ENCODE measurements around the gene LRRTM1. TPM values are rescaled to one million over a fixed set of nuclear protein-coding genes. Genes with fewer than 3 reads are reported as not detected.

LRRTM1 gene
- total and polyA plus RNA-seq, 2 of the 4 experiments (the other 2 are of a cell fraction): not detected

DNA sequence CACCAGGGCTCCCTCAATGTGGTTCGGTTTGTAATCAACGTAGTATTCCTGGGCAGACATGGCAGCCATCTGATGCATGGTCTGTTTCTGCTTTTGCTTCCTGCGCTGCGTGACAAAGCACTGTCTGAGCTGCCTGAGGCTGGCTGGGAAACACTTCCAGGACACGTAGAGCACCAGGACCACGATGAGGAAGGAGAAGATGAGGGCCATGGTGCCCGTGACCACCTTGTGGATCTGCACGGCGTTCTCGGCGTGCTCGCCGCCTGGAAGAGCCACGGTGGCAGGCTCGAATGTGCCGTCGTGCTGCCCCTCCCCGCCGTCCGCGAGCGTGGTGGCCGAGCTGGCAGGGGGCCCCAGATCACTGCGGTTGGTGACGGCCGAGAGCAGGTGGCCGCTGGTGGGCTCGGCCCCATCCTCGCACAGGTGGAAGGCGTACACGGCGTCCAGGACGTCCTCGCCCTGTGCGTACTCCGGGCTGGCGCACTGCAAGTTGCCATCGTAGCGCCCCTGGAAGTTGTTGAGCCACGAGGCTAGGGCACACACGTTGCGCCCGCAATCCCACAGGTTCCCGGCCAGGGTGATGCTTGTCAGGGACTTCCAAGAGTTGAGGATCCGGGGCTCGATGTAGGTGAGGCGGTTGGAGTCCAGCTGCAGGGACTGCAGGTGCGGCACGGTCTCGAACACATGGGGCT lies 2.1 kb downstream of the LRRTM1 start:
- WGBS, 2 experiments (ENCODE audit: extremely low coverage in 2 of 2, insufficient read length in 1 of 2): 7% methylated on average over 43 of the region's 50 CpGs; no CpG with 5 or more reads in 1 of the 2 experiments
- Histone ChIP-seq H4K91ac (ENCODE audit: insufficient read depth, low read depth, low read length) (no peak overlapping the region), H3K9ac (ENCODE audit: low read depth, low read length) (no peak overlapping the region), H3K9me3 (ENCODE audit: control insufficient read depth, insufficient read depth, low read length) (no peaks in the 10 kb centered on the region), H2BK120ac (ENCODE audit: low read depth, low read length) (no peak overlapping the region), H3K4me3 (ENCODE audit: insufficient read depth, low read depth, low read length) (no peak overlapping the region), H4K5ac (ENCODE audit: low read depth, low read length) (no peak overlapping the region), H3K56ac (ENCODE audit: extremely low read depth, insufficient read depth, low read length) (no peak overlapping the region), H3K27ac (ENCODE audit: insufficient read depth, low read length) (no peak overlapping the region), H3K79me1 (ENCODE audit: low read depth in 1 of 2, low read length in 2 of 2) (no peaks in the 10 kb centered on the region), H2AK5ac (ENCODE audit: low read depth, low read length) (no peak overlapping the region), H3K36me3 (ENCODE audit: control insufficient read depth, insufficient read depth, low read length) (no peaks in the 10 kb centered on the region), H3K4ac (ENCODE audit: low read depth, low read length) (no peak overlapping the region), H2AK9ac (replicated peaks; ENCODE audit: low read depth, low read length, poor library complexity) (no peak overlapping the region), H3K4me2 (ENCODE audit: low read depth, low read length) (no peak overlapping the region), H2BK15ac (ENCODE audit: low read depth, low read length) (no peak overlapping the region), H3K23ac (ENCODE audit: low read depth, low read length) (no peak overlapping the region), H3K4me1 (ENCODE audit: control insufficient read depth, insufficient read depth, low read length) (no peaks in the 10 kb centered on the region), H2AFZ (replicated peaks; ENCODE audit: low read length, poor library complexity) (no peak overlapping the region), H3K27me3 (ENCODE audit: control insufficient read depth, insufficient read depth, low read length) (peaks cover 42% of the 10 kb centered on the region), H3K9me1 (ENCODE audit: insufficient read depth, low read length) (no peaks in the 10 kb centered on the region), H3K18ac (ENCODE audit: low read depth, low read length) (no peak overlapping the region), H2BK20ac (ENCODE audit: low read depth, low read length) (no peak overlapping the region), H3K14ac (replicated peaks; ENCODE audit: low read depth, low read length) (no peak overlapping the region), H4K20me1 (ENCODE audit: insufficient read depth, low read length) (no peaks in the 10 kb centered on the region), H2BK5ac (ENCODE audit: low read depth, low read length, poor library complexity, severe bottlenecking) (no peak overlapping the region), H4K8ac (ENCODE audit: low read depth in 2 of 2, low read length in 2 of 2) (no peak overlapping the region)
- TF ChIP-seq BHLHE40 (IDR thresholded peaks at IDR 0.05; ENCODE audit: low read depth, low read length) (no peak), MAZ (IDR thresholded peaks at IDR 0.05; ENCODE audit: borderline replicate concordance, low read depth, low read length) (no peak), RFX5 (IDR thresholded peaks at IDR 0.05; ENCODE audit: low read depth, low read length) (no peak)
- TF ChIP-seq, protein P1, sequence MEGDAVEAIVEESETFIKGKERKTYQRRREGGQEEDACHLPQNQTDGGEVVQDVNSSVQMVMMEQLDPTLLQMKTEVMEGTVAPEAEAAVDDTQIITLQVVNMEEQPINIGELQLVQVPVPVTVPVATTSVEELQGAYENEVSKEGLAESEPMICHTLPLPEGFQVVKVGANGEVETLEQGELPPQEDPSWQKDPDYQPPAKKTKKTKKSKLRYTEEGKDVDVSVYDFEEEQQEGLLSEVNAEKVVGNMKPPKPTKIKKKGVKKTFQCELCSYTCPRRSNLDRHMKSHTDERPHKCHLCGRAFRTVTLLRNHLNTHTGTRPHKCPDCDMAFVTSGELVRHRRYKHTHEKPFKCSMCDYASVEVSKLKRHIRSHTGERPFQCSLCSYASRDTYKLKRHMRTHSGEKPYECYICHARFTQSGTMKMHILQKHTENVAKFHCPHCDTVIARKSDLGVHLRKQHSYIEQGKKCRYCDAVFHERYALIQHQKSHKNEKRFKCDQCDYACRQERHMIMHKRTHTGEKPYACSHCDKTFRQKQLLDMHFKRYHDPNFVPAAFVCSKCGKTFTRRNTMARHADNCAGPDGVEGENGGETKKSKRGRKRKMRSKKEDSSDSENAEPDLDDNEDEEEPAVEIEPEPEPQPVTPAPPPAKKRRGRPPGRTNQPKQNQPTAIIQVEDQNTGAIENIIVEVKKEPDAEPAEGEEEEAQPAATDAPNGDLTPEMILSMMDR (conservative IDR thresholded peaks at IDR 0.05; ENCODE audit: low read depth, low read length): no peak
- dilution Hi-C loops (cut with HindIII; ENCODE audit: low sequenced_read_pairs, unreplicated experiment) (no loop called here), in situ Hi-C loops (cut with MboI; ENCODE audit: low sequenced_read_pairs) (no loop called here), intact Hi-C loops (cut with micrococcal nuclease) (no loop called here)
- DNase-seq (no peak), ATAC-seq (ENCODE audit: low read depth) (no peak)
- BruUV-seq (replicated peaks): no TSS peak
- CTCF ChIA-PET: no interaction called here
- POLR2A ChIA-PET (ENCODE audit: unreplicated experiment): no interaction called here

All from IMR-90 (cell line).